ENCODE data around the gene SLFN5. TPM values are rescaled to one million over a fixed set of nuclear protein-coding genes. Genes with fewer than 3 reads are reported as not detected.
"Not testable (repeated sequence)": the region's sequence is repeated elsewhere in the genome, so short reads cannot be mapped to it uniquely, and the experiment has no call there.

SLFN5 gene
- total RNA-seq, 1 donor from 2014 or later: 4.4 TPM

- no peak for DNase-seq
Measured at GRCh38 chr17:35242158-35242804, 591 bp upstream of the SLFN5 start.

- DNase-seq: no peak
Measured at GRCh38 chr17:35243561-35244340, 879 bp downstream of the SLFN5 start.

GRCh38 chr17:35244341-35245195 lies 1.7 kb downstream of the SLFN5 start:
- DNase-seq: no peak

GRCh38 chr17:35245196-35245486 lies 2.3 kb downstream of the SLFN5 start:
- DNase-seq: no peak

GRCh38 chr17:35252651-35253050 lies 9.8 kb downstream of the SLFN5 start:
- DNase-seq: no peak

- DNase-seq: no peak
Measured at GRCh38 chr17:35254107-35254773, 11.4 kb downstream of the SLFN5 start.

- no peak for DNase-seq
Measured at GRCh38 chr17:35255316-35255715, 12.4 kb downstream of the SLFN5 start.

GRCh38 chr17:35256629-35257028 lies 13.8 kb downstream of the SLFN5 start:
- no peak for DNase-seq

- no peak for DNase-seq
Measured at GRCh38 chr17:35257208-35257659, 14.4 kb downstream of the SLFN5 start.

- no peak for DNase-seq
Measured at GRCh38 chr17:35259001-35259400, 16.1 kb downstream of the SLFN5 start.

- DNase-seq: no peak
Measured at GRCh38 chr17:35265071-35265470, 22.2 kb downstream of the SLFN5 start.

- no peak for DNase-seq
Measured at GRCh38 chr17:35265566-35266141, 22.8 kb downstream of the SLFN5 start.

GRCh38 chr17:35274167-35275066 lies 31.5 kb downstream of the SLFN5 start:
- not testable (repeated sequence) for DNase-seq

GRCh38 chr17:35278454-35278853 lies 35.6 kb downstream of the SLFN5 start:
- DNase-seq: not testable (repeated sequence)

GRCh38 chr17:35278876-35279275 lies 36.0 kb downstream of the SLFN5 start:
- DNase-seq: not testable (repeated sequence)

- DNase-seq: no peak
Measured at GRCh38 chr17:35283767-35284166, 40.9 kb downstream of the SLFN5 start.

GRCh38 chr17:35284955-35285354 lies 42.1 kb downstream of the SLFN5 start:
- no peak for DNase-seq

- no peak for DNase-seq
Measured at GRCh38 chr17:35286120-35286781, 43.4 kb downstream of the SLFN5 start.

- no peak for DNase-seq
Measured at GRCh38 chr17:35287286-35287811, 44.5 kb downstream of the SLFN5 start.

- DNase-seq: no peak
Measured at GRCh38 chr17:35289222-35289621, 46.4 kb downstream of the SLFN5 start.
